ENCODE data around the gene LYZL6.
"Not testable (repeated sequence)": the region's sequence is repeated elsewhere in the genome, so short reads cannot be mapped to it uniquely, and the experiment has no call there.

Gene LYZL6

GRCh38 chr17:35901631-35902175 is 41.8 kb downstream of the LYZL6 start:
- FAIRE-seq, result no peak
- TF ChIP-seq POLR2AphosphoS5 (IDR thresholded peaks at IDR 0.05; ENCODE audit: low read depth, low read length) (no peak), TAF1 (IDR thresholded peaks at IDR 0.05; ENCODE audit: borderline replicate concordance, low read depth, low read length) (no peak), POLR2A (IDR thresholded peaks at IDR 0.05; ENCODE audit: low read depth, low read length) (no peak)
- no peak for DNase-seq (ENCODE audit: insufficient read length)

GRCh38 chr17:35900708-35901480 is 42.6 kb downstream of the LYZL6 start:
- FAIRE-seq (no peak), DNase-seq (ENCODE audit: insufficient read length) (no peak)
- TF ChIP-seq TAF1 (IDR thresholded peaks at IDR 0.05; ENCODE audit: borderline replicate concordance, low read depth, low read length) (no peak), POLR2AphosphoS5 (IDR thresholded peaks at IDR 0.05; ENCODE audit: low read depth, low read length) (no peak), POLR2A (IDR thresholded peaks at IDR 0.05; ENCODE audit: low read depth, low read length) (no peak)

DNA sequence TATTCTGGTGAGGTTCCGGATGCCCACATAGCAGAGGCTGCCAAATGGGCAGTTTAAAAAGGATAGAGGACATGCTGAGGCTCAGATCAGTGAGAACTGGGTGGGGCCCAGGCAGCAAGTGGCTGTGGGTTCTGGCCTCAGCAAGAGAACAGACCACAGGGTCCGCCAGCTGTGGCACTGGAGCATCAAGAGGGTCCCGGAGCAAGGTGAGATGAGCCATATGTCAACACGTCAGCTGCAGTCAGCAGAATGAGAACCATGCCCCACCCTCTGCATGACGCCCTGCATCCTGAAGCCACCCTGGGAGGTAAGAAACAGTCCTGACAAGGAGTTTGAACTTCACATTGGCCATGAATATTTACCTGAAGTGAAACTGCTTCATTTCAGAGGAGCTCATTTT is 43.2 kb downstream of the LYZL6 start:
- FAIRE-seq, result no peak

GRCh38 chr17:35898283-35899070 is 45.0 kb downstream of the LYZL6 start:
- TF ChIP-seq POLR2AphosphoS5 (IDR thresholded peaks at IDR 0.05; ENCODE audit: low read depth, low read length) (no peak), TAF1 (IDR thresholded peaks at IDR 0.05; ENCODE audit: borderline replicate concordance, low read depth, low read length) (no peak), POLR2A (IDR thresholded peaks at IDR 0.05; ENCODE audit: low read depth, low read length) (no peak)
- FAIRE-seq (no peak), DNase-seq (ENCODE audit: insufficient read length) (no peak)

More for the DNA sequence above, 43.2 kb downstream of the LYZL6 start:
- TF ChIP-seq TAF1 (IDR thresholded peaks at IDR 0.05; ENCODE audit: borderline replicate concordance, low read depth, low read length) (no peak), POLR2AphosphoS5 (IDR thresholded peaks at IDR 0.05; ENCODE audit: low read depth, low read length) (no peak), POLR2A (IDR thresholded peaks at IDR 0.05; ENCODE audit: low read depth, low read length) (no peak)
- DNase-seq (ENCODE audit: insufficient read length), result no peak

DNA sequence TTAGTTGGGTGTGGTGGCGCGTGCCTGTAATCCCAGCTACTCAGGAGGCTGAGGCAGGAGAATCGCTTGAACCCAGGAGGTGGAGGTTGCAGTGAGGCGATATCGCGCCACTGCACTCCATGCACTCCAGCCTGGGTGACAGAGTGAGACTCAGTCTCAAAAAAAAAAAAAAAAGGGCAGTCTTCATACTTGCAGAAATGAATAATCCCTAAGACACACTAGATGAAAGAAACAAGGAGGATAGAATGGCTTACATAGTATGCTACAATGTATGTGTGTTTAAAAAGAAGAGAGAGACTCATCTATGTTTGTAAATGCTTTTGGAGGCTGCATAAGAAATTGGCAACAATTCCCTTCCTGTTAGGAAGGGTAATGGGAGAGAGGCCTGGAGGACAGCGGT is 45.7 kb downstream of the LYZL6 start:
- not testable (repeated sequence) for FAIRE-seq; DNase-seq (ENCODE audit: insufficient read length)

- FAIRE-seq, result no peak
- TF ChIP-seq POLR2AphosphoS5 (IDR thresholded peaks at IDR 0.05; ENCODE audit: low read depth, low read length) (no peak), POLR2A (IDR thresholded peaks at IDR 0.05; ENCODE audit: low read depth, low read length) (no peak)
- no peak for DNase-seq (ENCODE audit: insufficient read length)
Observed at GRCh38 chr17:35895636-35896587, 47.6 kb downstream of the LYZL6 start.

GRCh38 chr17:35894206-35894605 is 49.3 kb downstream of the LYZL6 start:
- TF ChIP-seq TAF1 (IDR thresholded peaks at IDR 0.05; ENCODE audit: borderline replicate concordance, low read depth, low read length), result no peak
- TF ChIP-seq POLR2A (IDR thresholded peaks at IDR 0.05; ENCODE audit: low read depth, low read length), result no peak
- TF ChIP-seq POLR2AphosphoS5 (IDR thresholded peaks at IDR 0.05; ENCODE audit: low read depth, low read length), result no peak
- FAIRE-seq (no peak), DNase-seq (ENCODE audit: insufficient read length) (no peak)

GRCh38 chr17:35893751-35894150 is 49.8 kb downstream of the LYZL6 start:
- DNase-seq (ENCODE audit: insufficient read length) (no peak), FAIRE-seq (no peak)
- no peak for TF ChIP-seq POLR2AphosphoS5 (IDR thresholded peaks at IDR 0.05; ENCODE audit: low read depth, low read length)
- TF ChIP-seq TAF1 (IDR thresholded peaks at IDR 0.05; ENCODE audit: borderline replicate concordance, low read depth, low read length), result no peak
- no peak for TF ChIP-seq POLR2A (IDR thresholded peaks at IDR 0.05; ENCODE audit: low read depth, low read length)

DNA sequence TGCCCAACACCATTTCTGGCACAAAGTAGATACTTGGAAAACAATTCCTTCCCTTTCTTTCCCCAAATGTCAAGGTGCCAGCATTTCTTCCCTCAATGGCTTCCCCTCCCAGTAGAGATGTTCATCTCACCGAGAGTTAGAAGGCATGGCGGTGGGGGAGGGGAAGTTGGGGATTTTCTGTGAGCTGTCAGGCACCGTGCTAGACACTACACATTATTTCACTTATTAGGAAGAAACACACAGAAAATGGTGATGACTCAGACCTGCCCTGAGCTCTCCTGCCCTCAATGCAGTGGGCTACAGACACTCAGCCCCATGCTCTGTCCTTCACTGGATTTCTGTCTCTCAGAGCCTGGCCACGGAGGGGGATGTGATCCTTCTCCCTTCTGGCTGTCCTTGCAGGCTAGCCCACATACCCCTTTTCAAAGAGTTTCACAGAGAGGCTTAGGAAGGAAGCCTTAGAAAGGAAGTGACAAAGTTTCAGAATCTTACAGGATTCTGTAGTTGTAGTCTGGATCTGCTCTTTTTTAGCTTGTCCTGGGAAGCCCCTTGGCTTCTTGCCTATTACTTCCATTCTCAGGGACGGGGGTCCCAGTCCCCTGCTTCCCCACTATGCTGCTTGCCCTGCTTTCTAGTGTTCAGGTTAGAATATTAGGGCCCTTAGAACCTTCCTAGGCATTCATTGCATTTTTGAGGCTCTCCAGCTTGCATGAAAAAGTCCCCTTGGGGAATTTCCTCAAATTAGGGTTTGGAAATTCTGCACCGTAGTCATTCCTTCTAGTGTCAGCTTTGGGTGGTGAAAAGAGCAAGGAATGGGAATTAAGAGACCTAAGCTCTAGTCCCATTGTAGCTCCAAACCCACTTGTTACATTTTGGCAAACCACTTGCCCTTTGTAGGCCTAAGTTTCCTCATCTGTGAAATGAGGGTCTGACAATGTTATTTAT is 51.1 kb downstream of the LYZL6 start:
- DNase-seq (ENCODE audit: insufficient read length) (no peak), FAIRE-seq (no peak)
- TF ChIP-seq POLR2AphosphoS5 (IDR thresholded peaks at IDR 0.05; ENCODE audit: low read depth, low read length) (no peak), POLR2A (IDR thresholded peaks at IDR 0.05; ENCODE audit: low read depth, low read length) (peak; percentile 48)

- FAIRE-seq, result no peak
- TF ChIP-seq POLR2AphosphoS5 (IDR thresholded peaks at IDR 0.05; ENCODE audit: low read depth, low read length) (no peak), TAF1 (IDR thresholded peaks at IDR 0.05; ENCODE audit: borderline replicate concordance, low read depth, low read length) (no peak), POLR2A (IDR thresholded peaks at IDR 0.05; ENCODE audit: low read depth, low read length) (no peak)
- DNase-seq (ENCODE audit: insufficient read length), result no peak
Observed at GRCh38 chr17:35891269-35891668, 52.2 kb downstream of the LYZL6 start.

Measured in GM12892 (cell line).